Measurements from ENCODE around the gene AFAP1.

Gene AFAP1

GRCh38 chr4:7943211-7943610 lies 3.5 kb upstream of the AFAP1 start:
- Mint-ChIP-seq H3K27ac (no peak overlapping the region), H3K36me3 (no peaks in the 10 kb centered on the region), H3K9me3 (ENCODE audit: low read depth) (no peaks in the 10 kb centered on the region), H3K27me3 (no peaks in the 10 kb centered on the region), H3K4me1 (ENCODE audit: low read depth) (peaks cover 14% of the 10 kb centered on the region), H3K4me3 (no peak overlapping the region)

GRCh38 chr4:7941965-7942496 lies 2.4 kb upstream of the AFAP1 start:
- no peaks in the 10 kb centered on the region for H3K27me3 Mint-ChIP-seq
- H3K9me3 Mint-ChIP-seq (ENCODE audit: low read depth) = no peaks in the 10 kb centered on the region
- no peak overlapping the region for H3K27ac Mint-ChIP-seq
- H3K4me1 Mint-ChIP-seq (ENCODE audit: low read depth) = peaks cover 18% of the 10 kb centered on the region
- no peak overlapping the region for H3K4me3 Mint-ChIP-seq
- no peaks in the 10 kb centered on the region for H3K36me3 Mint-ChIP-seq

- H3K4me3 Mint-ChIP-seq = peak overlapping the region; percentile 46
- H3K9me3 Mint-ChIP-seq (ENCODE audit: low read depth) = no peaks in the 10 kb centered on the region
- no peak overlapping the region for H3K27ac Mint-ChIP-seq
- H3K4me1 Mint-ChIP-seq (ENCODE audit: low read depth) = peaks cover 24% of the 10 kb centered on the region
- H3K27me3 Mint-ChIP-seq = no peaks in the 10 kb centered on the region
- H3K36me3 Mint-ChIP-seq = no peaks in the 10 kb centered on the region
These were observed 1.7 kb upstream of the AFAP1 start for GRCh38 chr4:7941111-7941964.

GRCh38 chr4:7938609-7939376 lies 868 bp downstream of the AFAP1 start:
- Mint-ChIP-seq H3K4me1 (ENCODE audit: low read depth) (peaks cover 38% of the 10 kb centered on the region), H3K4me3 (peak overlapping the region; percentile 88), H3K27me3 (no peaks in the 10 kb centered on the region), H3K9me3 (ENCODE audit: low read depth) (no peaks in the 10 kb centered on the region), H3K36me3 (no peaks in the 10 kb centered on the region), H3K27ac (peak overlapping the region; percentile 61)

- peak overlapping the region; percentile 88 for H3K4me3 Mint-ChIP-seq
- no peaks in the 10 kb centered on the region for H3K27me3 Mint-ChIP-seq
- H3K36me3 Mint-ChIP-seq = no peaks in the 10 kb centered on the region
- no peaks in the 10 kb centered on the region for H3K9me3 Mint-ChIP-seq (ENCODE audit: low read depth)
- peaks cover 40% of the 10 kb centered on the region for H3K4me1 Mint-ChIP-seq (ENCODE audit: low read depth)
- peak overlapping the region; percentile 61 for H3K27ac Mint-ChIP-seq
These were observed 1.4 kb downstream of the AFAP1 start for GRCh38 chr4:7938266-7938608.

- no peak overlapping the region for H3K27ac Mint-ChIP-seq
- H3K4me3 Mint-ChIP-seq = peak overlapping the region; percentile 88
- H3K4me1 Mint-ChIP-seq (ENCODE audit: low read depth) = peaks cover 40% of the 10 kb centered on the region
- no peaks in the 10 kb centered on the region for H3K27me3 Mint-ChIP-seq
- H3K36me3 Mint-ChIP-seq = no peaks in the 10 kb centered on the region
- H3K9me3 Mint-ChIP-seq (ENCODE audit: low read depth) = no peaks in the 10 kb centered on the region
These were observed 2.7 kb downstream of the AFAP1 start for GRCh38 chr4:7937006-7937405.

GRCh38 chr4:7933651-7934510 lies 5.8 kb downstream of the AFAP1 start:
- H3K27me3 Mint-ChIP-seq = no peaks in the 10 kb centered on the region
- H3K9me3 Mint-ChIP-seq (ENCODE audit: low read depth) = no peaks in the 10 kb centered on the region
- no peaks in the 10 kb centered on the region for H3K36me3 Mint-ChIP-seq
- peaks cover 41% of the 10 kb centered on the region for H3K4me1 Mint-ChIP-seq (ENCODE audit: low read depth)
- H3K4me3 Mint-ChIP-seq = no peak overlapping the region
- H3K27ac Mint-ChIP-seq = no peak overlapping the region

- no peaks in the 10 kb centered on the region for H3K36me3 Mint-ChIP-seq
- H3K27ac Mint-ChIP-seq = no peak overlapping the region
- no peaks in the 10 kb centered on the region for H3K27me3 Mint-ChIP-seq
- H3K4me3 Mint-ChIP-seq = no peak overlapping the region
- H3K9me3 Mint-ChIP-seq (ENCODE audit: low read depth) = no peaks in the 10 kb centered on the region
- peaks cover 31% of the 10 kb centered on the region for H3K4me1 Mint-ChIP-seq (ENCODE audit: low read depth)
These were observed 7.4 kb downstream of the AFAP1 start for GRCh38 chr4:7932287-7932686.

GRCh38 chr4:7929118-7929951 lies 10.3 kb downstream of the AFAP1 start:
- Mint-ChIP-seq H3K4me3 (no peak overlapping the region), H3K36me3 (peaks cover 3% of the 10 kb centered on the region), H3K27me3 (no peaks in the 10 kb centered on the region), H3K9me3 (ENCODE audit: low read depth) (no peaks in the 10 kb centered on the region), H3K4me1 (ENCODE audit: low read depth) (peaks cover 14% of the 10 kb centered on the region), H3K27ac (no peak overlapping the region)

GRCh38 chr4:7928711-7929110 lies 10.9 kb downstream of the AFAP1 start:
- Mint-ChIP-seq H3K9me3 (ENCODE audit: low read depth) (no peaks in the 10 kb centered on the region), H3K4me1 (ENCODE audit: low read depth) (peaks cover 9% of the 10 kb centered on the region), H3K36me3 (peaks cover 5% of the 10 kb centered on the region), H3K27ac (no peak overlapping the region), H3K4me3 (no peak overlapping the region), H3K27me3 (no peaks in the 10 kb centered on the region)

- Mint-ChIP-seq H3K4me3 (no peak overlapping the region), H3K36me3 (peaks cover 5% of the 10 kb centered on the region), H3K4me1 (ENCODE audit: low read depth) (peaks cover 12% of the 10 kb centered on the region), H3K27me3 (no peaks in the 10 kb centered on the region), H3K27ac (no peak overlapping the region), H3K9me3 (ENCODE audit: low read depth) (no peaks in the 10 kb centered on the region)
These were observed 12.8 kb downstream of the AFAP1 start for GRCh38 chr4:7926822-7927221.

GRCh38 chr4:7924570-7924969 lies 15.1 kb downstream of the AFAP1 start:
- Mint-ChIP-seq H3K27me3 (no peaks in the 10 kb centered on the region), H3K4me3 (no peak overlapping the region), H3K4me1 (ENCODE audit: low read depth) (peaks cover 15% of the 10 kb centered on the region), H3K9me3 (ENCODE audit: low read depth) (no peaks in the 10 kb centered on the region), H3K36me3 (peaks cover 5% of the 10 kb centered on the region), H3K27ac (no peak overlapping the region)

GRCh38 chr4:7924163-7924562 lies 15.5 kb downstream of the AFAP1 start:
- no peak overlapping the region for H3K27ac Mint-ChIP-seq
- no peaks in the 10 kb centered on the region for H3K9me3 Mint-ChIP-seq (ENCODE audit: low read depth)
- peaks cover 11% of the 10 kb centered on the region for H3K4me1 Mint-ChIP-seq (ENCODE audit: low read depth)
- H3K27me3 Mint-ChIP-seq = no peaks in the 10 kb centered on the region
- H3K36me3 Mint-ChIP-seq = peaks cover 5% of the 10 kb centered on the region
- no peak overlapping the region for H3K4me3 Mint-ChIP-seq

GRCh38 chr4:7922466-7922865 lies 17.2 kb downstream of the AFAP1 start:
- H3K4me1 Mint-ChIP-seq (ENCODE audit: low read depth) = peaks cover 15% of the 10 kb centered on the region
- H3K27me3 Mint-ChIP-seq = no peaks in the 10 kb centered on the region
- no peak overlapping the region for H3K27ac Mint-ChIP-seq
- no peaks in the 10 kb centered on the region for H3K9me3 Mint-ChIP-seq (ENCODE audit: low read depth)
- H3K4me3 Mint-ChIP-seq = no peak overlapping the region
- H3K36me3 Mint-ChIP-seq = peaks cover 5% of the 10 kb centered on the region

Measured in activated naive CD8-positive, alpha-beta T cell (primary cell).